ENCODE data around the gene TSLP. TPM values are rescaled to one million over a fixed set of nuclear protein-coding genes. Genes with fewer than 3 reads are reported as not detected.

TSLP gene
- 1 to 10 TPM; 3.6 to 3.7 TPM for total RNA-seq

- peak within 1 kb of the TSS; percentile 91 to 99 for H3K4me3 Mint-ChIP-seq
- H3K27ac Mint-ChIP-seq, result no peak within 1 kb of the TSS
- H3K27me3 Mint-ChIP-seq (ENCODE audit: low read depth), result peaks cover 91% of the 10 kb centered on the region
- ATAC-seq (replicated peaks in 1 of 2) (no peak), DNase-seq (no peak)
- no peaks in the 10 kb centered on the region for H3K9me3 Mint-ChIP-seq
- peaks cover 3 to 5% of the 10 kb centered on the region in 2 donors for H3K36me3 Mint-ChIP-seq (ENCODE audit: insufficient read depth in 2 of 2)
- peaks cover 57% of the 10 kb centered on the region for H3K4me1 Mint-ChIP-seq (ENCODE audit: low read depth)
These were observed at the start of gene TSLP for GRCh38 chr5:111071413-111071812. TSLP (plus strand) TSS chr5:111071713; CDS start chr5:111071891, 178 bp downstream.

DNA sequence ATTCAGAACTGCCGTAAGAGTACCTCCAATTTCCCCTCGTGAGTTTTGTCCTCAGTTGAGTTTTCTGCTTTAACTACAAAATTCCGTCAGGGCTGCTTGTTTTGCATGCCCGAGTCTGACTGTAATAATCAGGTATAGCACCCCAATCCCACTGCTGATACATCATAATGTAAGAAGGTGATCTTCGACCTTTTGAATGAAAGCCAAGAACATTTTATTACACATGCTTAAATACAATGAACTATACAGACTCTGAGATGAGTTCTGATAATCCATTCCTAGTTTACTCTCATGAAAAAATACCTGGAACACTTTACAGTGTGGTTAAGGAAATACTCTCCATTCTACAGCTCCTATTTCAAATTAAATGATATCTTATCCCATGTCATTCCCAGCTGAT, 49.2 kb upstream of the TSLP start:
- Mint-ChIP-seq H3K9me3 (no peaks in the 10 kb centered on the region), H3K4me1 (ENCODE audit: low read depth) (no peaks in the 10 kb centered on the region), H3K27ac (no peak overlapping the region), H3K4me3 (no peak overlapping the region), H3K27me3 (ENCODE audit: low read depth) (peaks cover 7% of the 10 kb centered on the region), H3K36me3 (ENCODE audit: insufficient read depth in 2 of 2) (no peaks in the 10 kb centered on the region)
- no peak for ATAC-seq (replicated peaks in 1 of 2)
- DNase-seq, result no peak

DNA sequence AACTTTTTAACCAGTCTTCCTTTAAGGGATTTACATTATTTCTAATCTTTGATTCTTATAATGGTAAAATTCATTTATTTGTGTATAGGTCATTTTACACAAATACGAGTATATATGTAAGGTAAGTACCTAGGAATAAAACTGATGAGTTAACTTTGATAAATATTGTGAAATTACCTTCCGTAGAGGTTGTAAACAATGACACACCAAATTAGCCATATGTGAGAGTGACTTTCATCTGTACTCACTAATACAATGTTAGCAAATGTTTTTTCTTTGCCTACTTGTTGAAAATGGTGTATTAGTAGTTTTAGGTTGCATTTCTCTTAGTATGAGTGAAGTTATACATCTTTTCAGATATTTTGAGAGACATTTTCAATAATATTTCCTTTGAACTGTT, 42.6 kb upstream of the TSLP start:
- H3K27me3 Mint-ChIP-seq (ENCODE audit: low read depth), result peaks cover 13% of the 10 kb centered on the region
- no peak overlapping the region for H3K27ac Mint-ChIP-seq

GRCh38 chr5:111043712-111044506, 27.6 kb upstream of the TSLP start:
- H3K36me3 Mint-ChIP-seq (ENCODE audit: insufficient read depth in 2 of 2), result no peaks in the 10 kb centered on the region
- H3K4me1 Mint-ChIP-seq (ENCODE audit: low read depth), result no peaks in the 10 kb centered on the region
- no peaks in the 10 kb centered on the region for H3K9me3 Mint-ChIP-seq
- no peak for ATAC-seq (replicated peaks in 1 of 2)
- DNase-seq, result no peak
- H3K27ac Mint-ChIP-seq, result no peak overlapping the region
- H3K4me3 Mint-ChIP-seq, result no peak overlapping the region
- peaks cover 8% of the 10 kb centered on the region for H3K27me3 Mint-ChIP-seq (ENCODE audit: low read depth)

More for the DNA sequence above, 42.6 kb upstream of the TSLP start:
- no peaks in the 10 kb centered on the region for H3K4me1 Mint-ChIP-seq (ENCODE audit: low read depth)
- DNase-seq (no peak), ATAC-seq (replicated peaks in 1 of 2) (no peak)
- no peaks in the 10 kb centered on the region for H3K36me3 Mint-ChIP-seq (ENCODE audit: insufficient read depth in 2 of 2)
- peaks cover 0 to 4% of the 10 kb centered on the region in 2 donors for H3K9me3 Mint-ChIP-seq
- H3K4me3 Mint-ChIP-seq, result no peak overlapping the region

DNA sequence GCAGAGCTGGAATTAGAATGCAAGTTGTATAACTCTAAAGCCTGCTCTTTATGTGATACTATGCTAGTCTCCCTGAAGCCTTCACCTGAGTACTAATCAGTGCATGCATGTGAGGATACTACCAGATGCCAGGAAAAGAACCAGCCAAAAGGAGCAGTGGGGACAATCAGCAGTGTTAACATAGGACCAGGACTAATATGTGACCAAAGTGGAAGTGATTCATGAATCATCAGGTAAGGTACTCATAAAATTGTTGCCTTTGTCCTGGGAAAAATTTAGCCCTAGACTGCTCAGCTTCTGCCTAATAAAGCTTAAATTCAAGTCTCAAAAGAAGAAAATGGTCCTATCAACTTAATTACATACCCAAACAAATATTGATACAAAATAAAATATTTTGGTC, 13.4 kb upstream of the TSLP start:
- Mint-ChIP-seq H3K9me3 (no peaks in the 10 kb centered on the region), H3K4me1 (ENCODE audit: low read depth) (no peaks in the 10 kb centered on the region), H3K27me3 (ENCODE audit: low read depth) (peaks cover 41% of the 10 kb centered on the region), H3K4me3 (no peak overlapping the region), H3K27ac (no peak overlapping the region), H3K36me3 (ENCODE audit: insufficient read depth in 2 of 2) (no peaks in the 10 kb centered on the region)
- ATAC-seq (replicated peaks in 1 of 2), result no peak
- no peak for DNase-seq

- Mint-ChIP-seq H3K4me1 (ENCODE audit: low read depth) (no peaks in the 10 kb centered on the region), H3K27me3 (ENCODE audit: low read depth) (peaks cover 41% of the 10 kb centered on the region), H3K9me3 (no peaks in the 10 kb centered on the region), H3K27ac (no peak overlapping the region), H3K36me3 (ENCODE audit: insufficient read depth in 2 of 2) (no peaks in the 10 kb centered on the region), H3K4me3 (no peak overlapping the region)
- ATAC-seq (replicated peaks in 1 of 2), result no peak
- no peak for DNase-seq
These were observed 11.3 kb upstream of the TSLP start for GRCh38 chr5:111060169-111060568.

DNA sequence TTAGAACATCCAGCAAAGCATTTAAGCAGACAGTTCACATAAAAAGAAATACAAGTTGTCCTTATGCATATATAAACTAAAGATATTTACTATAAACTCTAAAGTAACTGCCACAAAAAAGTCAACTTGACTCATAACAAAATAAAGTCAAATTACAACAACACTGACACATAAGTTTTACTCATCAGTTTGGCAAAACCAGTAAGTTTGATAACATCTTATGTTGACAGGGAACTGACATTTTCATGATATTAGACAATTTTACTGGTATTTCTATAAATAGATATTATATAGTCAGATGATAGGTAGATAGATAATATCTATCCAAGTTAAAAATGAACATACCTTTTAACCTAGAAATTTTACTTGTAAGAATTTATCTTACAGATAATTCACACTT, 9.9 kb upstream of the TSLP start:
- DNase-seq, result no peak
- Mint-ChIP-seq H3K27me3 (ENCODE audit: low read depth) (peaks cover 42% of the 10 kb centered on the region), H3K36me3 (ENCODE audit: insufficient read depth in 2 of 2) (no peaks in the 10 kb centered on the region), H3K4me1 (ENCODE audit: low read depth) (no peaks in the 10 kb centered on the region), H3K9me3 (no peaks in the 10 kb centered on the region), H3K4me3 (no peak overlapping the region), H3K27ac (no peak overlapping the region)
- ATAC-seq (replicated peaks in 1 of 2), result peak in 1 of 2 donors; percentile 32

DNA sequence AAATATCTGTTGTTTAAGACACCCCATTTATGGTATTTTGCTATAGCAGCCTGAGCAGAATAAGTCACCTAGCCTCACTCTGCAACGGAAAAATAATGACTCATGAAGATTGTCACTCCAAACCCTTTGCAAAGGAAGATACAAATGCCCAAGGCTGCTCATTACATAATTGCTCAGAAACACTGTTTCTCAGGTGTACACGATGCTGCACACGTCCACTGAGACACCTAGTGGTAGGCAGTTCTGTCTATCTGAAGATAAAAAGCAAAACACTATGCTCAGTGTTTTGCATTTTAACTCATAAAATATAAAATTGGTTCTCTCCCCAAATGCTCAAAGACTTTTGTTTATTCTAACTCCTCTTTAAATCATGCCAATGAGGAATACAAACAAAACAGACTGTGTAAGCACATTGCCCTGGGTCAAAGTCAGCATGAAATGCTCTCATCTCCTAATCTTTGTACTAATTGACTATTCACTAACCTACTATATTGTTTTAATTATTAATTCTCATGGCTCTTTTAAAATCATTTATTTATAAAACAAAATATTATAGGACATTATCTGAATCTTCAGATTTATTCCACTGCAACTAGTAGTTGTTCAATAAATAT, 7.7 kb upstream of the TSLP start:
- Mint-ChIP-seq H3K4me3 (no peak overlapping the region), H3K9me3 (no peaks in the 10 kb centered on the region), H3K4me1 (ENCODE audit: low read depth) (no peaks in the 10 kb centered on the region), H3K27ac (no peak overlapping the region), H3K27me3 (ENCODE audit: low read depth) (peaks cover 44% of the 10 kb centered on the region), H3K36me3 (ENCODE audit: insufficient read depth in 2 of 2) (no peaks in the 10 kb centered on the region)
- no peak for DNase-seq
- peak; percentile 50 to 60 for ATAC-seq (replicated peaks in 1 of 2)

- DNase-seq, result no peak
- Mint-ChIP-seq H3K27ac (no peak overlapping the region), H3K27me3 (ENCODE audit: low read depth) (peaks cover 68% of the 10 kb centered on the region), H3K36me3 (ENCODE audit: insufficient read depth in 2 of 2) (no peaks in the 10 kb centered on the region), H3K4me1 (ENCODE audit: low read depth) (peaks cover 12% of the 10 kb centered on the region), H3K9me3 (no peaks in the 10 kb centered on the region), H3K4me3 (no peak overlapping the region)
- no peak for ATAC-seq (replicated peaks in 1 of 2)
These were observed 5.1 kb upstream of the TSLP start for GRCh38 chr5:111066261-111066938.

- ATAC-seq (replicated peaks in 1 of 2), result no peak
These were observed 3.3 kb upstream of the TSLP start for GRCh38 chr5:111068213-111068612.

DNA sequence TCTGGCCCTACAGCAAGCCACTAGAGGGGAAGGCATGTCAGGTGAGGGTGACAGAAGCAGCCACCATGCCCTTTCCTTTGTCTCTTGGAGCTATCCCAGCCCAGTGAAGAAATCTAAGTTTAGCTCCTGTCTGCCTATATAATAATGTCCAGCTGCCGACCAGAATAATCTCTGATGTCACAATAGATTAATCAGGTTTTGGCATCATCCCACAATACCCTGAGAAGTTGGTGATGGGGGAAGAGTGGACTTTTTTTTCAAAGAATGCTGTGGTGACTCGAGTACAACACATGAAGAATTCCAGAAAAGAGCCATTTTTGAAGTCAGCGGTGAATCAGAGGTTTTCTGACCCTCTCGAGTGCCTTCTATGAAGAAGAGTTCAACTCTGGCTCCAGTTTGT, 1.7 kb upstream of the TSLP start:
- Mint-ChIP-seq H3K27ac (no peak overlapping the region), H3K4me1 (ENCODE audit: low read depth) (peaks cover 44% of the 10 kb centered on the region), H3K36me3 (ENCODE audit: insufficient read depth in 2 of 2) (peaks cover 2 to 4% of the 10 kb centered on the region in 2 donors), H3K27me3 (ENCODE audit: low read depth) (peaks cover 97% of the 10 kb centered on the region), H3K9me3 (no peaks in the 10 kb centered on the region), H3K4me3 (peak overlapping the region; percentile 72 to 91)
- ATAC-seq (replicated peaks in 1 of 2), result no peak
- no peak for DNase-seq

More at GRCh38 chr5:111068213-111068612, 3.3 kb upstream of the TSLP start:
- DNase-seq, result no peak
- no peak overlapping the region for H3K4me3 Mint-ChIP-seq
- H3K4me1 Mint-ChIP-seq (ENCODE audit: low read depth), result peaks cover 30% of the 10 kb centered on the region
- no peak overlapping the region for H3K27ac Mint-ChIP-seq
- H3K27me3 Mint-ChIP-seq (ENCODE audit: low read depth), result peaks cover 86% of the 10 kb centered on the region
- H3K9me3 Mint-ChIP-seq, result no peaks in the 10 kb centered on the region
- peaks cover 0 to 1% of the 10 kb centered on the region in 2 donors for H3K36me3 Mint-ChIP-seq (ENCODE audit: insufficient read depth in 2 of 2)

GRCh38 chr5:111070272-111071134, 1.0 kb upstream of the TSLP start:
- peaks cover 2 to 5% of the 10 kb centered on the region in 2 donors for H3K36me3 Mint-ChIP-seq (ENCODE audit: insufficient read depth in 2 of 2)
- peak; percentile 65 to 69 for ATAC-seq (replicated peaks in 1 of 2)
- H3K4me3 Mint-ChIP-seq, result peak overlapping the region; percentile 72 to 91
- H3K27me3 Mint-ChIP-seq (ENCODE audit: low read depth), result peaks cover 97% of the 10 kb centered on the region
- no peak overlapping the region for H3K27ac Mint-ChIP-seq
- peaks cover 50% of the 10 kb centered on the region for H3K4me1 Mint-ChIP-seq (ENCODE audit: low read depth)
- no peaks in the 10 kb centered on the region for H3K9me3 Mint-ChIP-seq
- DNase-seq, result peak; percentile 41 to 55

All from activated T-cell treated with anti-CD3 and anti-CD28 coated beads, Interleukin-2, amount 50 U/mL, for 72 hours (primary cell).